GM12865 (cell line): Measurements from ENCODE around the gene SLC24A3.

Source experiments
- DNase-seq: peaks from one replicate; pipeline ENCODE4 v3.0.0; 2010; ENCODE audit warnings: low read depth
- H3K4me3 ChIP-seq: 2 replicates; pipeline ENCODE4 v1.5.1; 2011; ENCODE audit warnings: mild to moderate bottlenecking, low read depth, low read length, control low read depth
- TF ChIP-seq, protein P1 (sequence below): IDR thresholded peaks from 2 replicates; pipeline ENCODE4 v1.5.1; 2011; ENCODE audit warnings: low read length, control low read depth, low read depth, inconsistent platforms; ENCODE audit not compliant: insufficient read depth; ENCODE audit errors: missing control alignments

Gene SLC24A3

DNA sequence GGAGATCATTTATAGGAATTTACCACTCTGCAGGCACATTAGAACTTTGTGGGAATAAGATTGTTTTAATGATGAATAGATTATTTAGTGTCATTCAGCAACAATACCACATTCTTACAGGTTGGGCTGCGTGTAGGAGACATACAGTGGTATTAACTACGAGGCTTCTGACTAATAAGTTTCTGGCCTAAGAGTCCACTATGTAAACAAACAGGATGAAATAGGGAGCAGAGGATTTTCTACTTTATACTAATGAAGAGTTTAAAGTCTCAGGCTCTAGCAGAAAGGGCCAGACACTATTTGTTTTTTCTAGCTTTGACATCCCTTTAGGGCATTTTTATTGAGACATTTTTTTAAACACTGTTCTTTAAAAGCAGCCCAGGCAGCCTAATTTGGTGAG lies 75.6 kb downstream of the SLC24A3 start:
- no peak for DNase-seq
- TF ChIP-seq, protein P1, sequence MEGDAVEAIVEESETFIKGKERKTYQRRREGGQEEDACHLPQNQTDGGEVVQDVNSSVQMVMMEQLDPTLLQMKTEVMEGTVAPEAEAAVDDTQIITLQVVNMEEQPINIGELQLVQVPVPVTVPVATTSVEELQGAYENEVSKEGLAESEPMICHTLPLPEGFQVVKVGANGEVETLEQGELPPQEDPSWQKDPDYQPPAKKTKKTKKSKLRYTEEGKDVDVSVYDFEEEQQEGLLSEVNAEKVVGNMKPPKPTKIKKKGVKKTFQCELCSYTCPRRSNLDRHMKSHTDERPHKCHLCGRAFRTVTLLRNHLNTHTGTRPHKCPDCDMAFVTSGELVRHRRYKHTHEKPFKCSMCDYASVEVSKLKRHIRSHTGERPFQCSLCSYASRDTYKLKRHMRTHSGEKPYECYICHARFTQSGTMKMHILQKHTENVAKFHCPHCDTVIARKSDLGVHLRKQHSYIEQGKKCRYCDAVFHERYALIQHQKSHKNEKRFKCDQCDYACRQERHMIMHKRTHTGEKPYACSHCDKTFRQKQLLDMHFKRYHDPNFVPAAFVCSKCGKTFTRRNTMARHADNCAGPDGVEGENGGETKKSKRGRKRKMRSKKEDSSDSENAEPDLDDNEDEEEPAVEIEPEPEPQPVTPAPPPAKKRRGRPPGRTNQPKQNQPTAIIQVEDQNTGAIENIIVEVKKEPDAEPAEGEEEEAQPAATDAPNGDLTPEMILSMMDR = no peak
- no peak overlapping the region for H3K4me3 ChIP-seq

DNA sequence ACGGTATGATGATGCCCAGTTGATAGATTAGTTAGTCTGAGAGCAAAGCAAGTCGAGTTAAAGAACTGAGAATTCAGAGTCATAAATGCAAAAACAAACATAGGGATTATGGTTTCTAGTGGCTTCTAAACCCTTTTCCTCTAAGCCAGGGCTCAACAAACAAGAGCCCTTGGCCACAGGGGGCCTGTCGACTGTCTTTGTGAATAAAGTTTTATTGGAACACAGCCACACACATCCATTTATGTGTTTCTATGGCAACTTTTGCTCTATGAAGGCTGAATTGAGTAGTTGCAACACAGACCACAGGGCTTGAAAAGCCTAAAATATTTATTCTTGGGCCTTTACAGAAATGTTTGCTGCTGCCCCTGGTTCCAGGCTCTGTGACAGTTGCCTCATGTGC lies 76.2 kb downstream of the SLC24A3 start:
- no peak overlapping the region for H3K4me3 ChIP-seq
- no peak for DNase-seq
- TF ChIP-seq, protein P1 = no peak

DNA sequence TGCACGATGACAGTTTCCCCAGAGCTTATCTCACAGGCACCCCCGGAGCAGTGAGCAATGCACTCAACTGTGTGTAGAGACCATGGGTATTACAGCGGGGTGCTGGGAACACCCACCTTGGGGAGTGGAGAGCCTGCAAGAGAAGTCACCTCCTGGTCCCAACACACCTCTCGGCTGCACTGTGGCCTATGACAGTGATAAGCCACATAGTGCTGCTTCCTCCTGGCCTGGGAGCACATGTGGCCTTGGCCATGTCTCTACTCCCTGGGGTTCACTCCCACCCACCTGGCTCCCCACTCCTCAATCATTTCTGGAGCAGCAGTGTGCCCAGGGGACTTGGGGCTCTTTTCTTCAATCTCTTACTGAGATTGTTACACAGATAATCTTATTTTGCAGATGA lies 77.0 kb downstream of the SLC24A3 start:
- no peak for DNase-seq
- no peak overlapping the region for H3K4me3 ChIP-seq
- TF ChIP-seq, protein P1 = no peak

DNA sequence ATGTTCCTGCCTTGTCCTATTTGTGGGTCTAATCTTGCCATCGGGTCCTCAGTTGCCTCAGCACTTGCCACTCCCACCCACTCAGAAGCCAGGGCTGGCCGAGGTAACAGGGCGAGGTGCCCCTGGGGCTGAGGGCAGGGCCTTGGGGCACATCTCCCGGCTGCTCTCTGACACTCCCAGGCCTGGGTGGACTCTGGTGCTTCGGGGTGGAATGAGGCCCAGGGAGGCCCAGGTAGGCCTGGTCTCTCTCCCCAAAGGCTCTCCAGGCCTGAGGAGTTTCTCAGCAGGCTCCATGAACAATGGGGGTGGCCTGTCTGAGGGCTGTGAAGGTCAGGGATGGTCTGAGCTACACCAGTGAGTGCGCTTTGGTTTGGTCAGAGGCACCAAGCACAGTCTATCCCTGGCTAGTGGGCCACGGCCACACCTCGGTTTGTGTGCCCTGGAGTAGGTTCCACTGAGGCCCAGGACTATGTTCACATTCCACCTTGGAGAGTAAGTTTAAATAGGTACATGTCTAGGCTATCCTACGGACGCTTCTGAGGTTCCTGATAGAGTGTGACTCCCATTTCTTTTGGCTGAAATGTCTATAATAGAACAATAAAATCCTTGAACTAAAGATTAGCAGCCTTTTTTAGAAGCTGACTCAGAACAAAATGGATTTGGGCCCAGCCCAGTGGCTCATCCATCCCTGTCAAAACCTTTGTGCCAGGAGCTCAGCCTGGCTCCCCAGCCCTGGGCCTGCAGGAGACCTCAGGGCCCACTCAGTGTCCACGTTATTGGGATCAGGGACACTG lies 78.8 kb downstream of the SLC24A3 start:
- DNase-seq = no peak
- TF ChIP-seq, protein P1 = no peak
- no peak overlapping the region for H3K4me3 ChIP-seq

DNA sequence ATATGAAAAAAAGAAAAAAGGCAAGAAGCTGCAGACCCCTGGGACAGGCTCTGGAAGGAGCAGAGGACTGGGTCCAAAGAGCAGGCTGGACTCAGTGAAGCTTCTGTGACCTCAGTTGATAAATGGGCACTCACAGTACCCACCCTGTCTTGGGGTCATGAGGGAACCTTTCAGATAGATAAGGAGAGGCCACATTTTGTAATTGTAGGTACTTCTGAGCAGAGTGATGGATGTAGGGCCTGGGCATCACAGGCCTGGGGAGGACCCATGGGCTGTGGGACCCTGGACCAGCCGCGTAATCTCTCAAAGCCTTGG lies 79.3 kb downstream of the SLC24A3 start:
- no peak overlapping the region for H3K4me3 ChIP-seq
- DNase-seq = no peak

DNA sequence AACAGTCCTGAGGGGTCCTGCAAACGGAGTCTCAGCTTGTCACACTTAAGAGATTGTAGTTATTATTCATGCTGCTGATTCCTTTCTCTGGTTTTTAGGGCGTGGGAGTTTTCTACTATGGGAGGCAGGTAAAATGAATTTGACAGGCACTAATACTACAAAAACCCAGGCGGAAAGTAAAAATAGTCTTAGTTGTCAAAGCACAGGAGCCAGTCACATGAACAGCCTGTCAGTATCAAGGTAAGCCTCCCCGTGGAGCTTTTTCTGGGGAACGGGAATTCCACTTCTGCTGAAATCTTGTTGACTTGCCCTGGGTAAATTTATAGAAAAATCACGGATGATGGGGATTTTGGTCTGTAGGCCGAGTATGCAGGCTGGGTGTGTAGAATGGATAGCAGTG lies 79.8 kb downstream of the SLC24A3 start:
- no peak overlapping the region for H3K4me3 ChIP-seq
- TF ChIP-seq, protein P1 = no peak
- DNase-seq = no peak

More for the DNA sequence above, 79.3 kb downstream of the SLC24A3 start:
- TF ChIP-seq, protein P1 = no peak

DNA sequence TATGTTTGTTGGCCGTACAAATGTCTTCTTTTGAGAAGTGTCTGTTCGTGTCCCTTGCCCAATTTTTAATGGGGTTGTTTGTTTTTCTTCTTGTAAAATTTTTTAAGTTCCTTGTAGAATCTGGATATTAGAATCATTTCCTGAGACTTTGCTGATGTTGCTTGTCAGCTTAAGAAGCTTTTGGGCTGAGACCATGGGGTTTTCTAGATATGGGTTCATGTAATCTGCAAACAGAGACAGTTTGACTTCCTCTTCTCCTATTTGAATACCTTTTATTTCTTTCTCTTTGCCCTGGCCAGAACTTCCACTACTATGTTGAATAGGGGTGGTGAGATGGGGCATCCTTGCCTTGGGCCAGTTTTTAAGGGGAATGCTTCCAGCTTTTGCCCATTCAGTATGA lies 82.6 kb downstream of the SLC24A3 start:
- TF ChIP-seq, protein P1 = no peak
- H3K4me3 ChIP-seq = no peak overlapping the region
- no peak for DNase-seq
